Measurements from ENCODE around the gene TNFAIP6. TPM values are rescaled to one million over a fixed set of nuclear protein-coding genes. Genes with fewer than 3 reads are reported as not detected.
A peak's percentile ranks its signal among the peaks of the same experiment; 100 is the strongest.

The TNFAIP6 gene
- total and polyA plus RNA-seq, 2 donors, result 1.7 to 34.1 TPM

- whole genome bisulfite sequencing, result 75% methylated on average over 6 of the region's 6 CpGs
- Histone ChIP-seq H3K4me3 (ENCODE audit: low read depth, low read length) (no peak overlapping the region), H3K27ac (ENCODE audit: low read depth) (no peak overlapping the region), H3K4me1 (ENCODE audit: insufficient read depth) (no peaks in the 10 kb centered on the region), H3K36me3 (ENCODE audit: insufficient read depth) (no peaks in the 10 kb centered on the region)
- no peak for DNase-seq (ENCODE audit: extremely low spot score)
Observed at GRCh38 chr2:151380580-151381235, 23.3 kb downstream of the TNFAIP6 start.

GRCh38 chr2:151381266-151381665 lies 23.9 kb downstream of the TNFAIP6 start:
- WGBS, result 80% methylated on average over 2 of the region's 2 CpGs
- Histone ChIP-seq H3K27ac (ENCODE audit: low read depth) (no peak overlapping the region), H3K4me3 (ENCODE audit: low read depth, low read length) (no peak overlapping the region), H3K4me1 (ENCODE audit: insufficient read depth) (no peaks in the 10 kb centered on the region), H3K36me3 (ENCODE audit: insufficient read depth) (no peaks in the 10 kb centered on the region)
- no peak for DNase-seq (ENCODE audit: extremely low spot score)

GRCh38 chr2:151388011-151388410 lies 30.6 kb downstream of the TNFAIP6 start:
- H3K36me3 ChIP-seq (ENCODE audit: insufficient read depth), result no peaks in the 10 kb centered on the region
- no peaks in the 10 kb centered on the region for H3K4me1 ChIP-seq (ENCODE audit: insufficient read depth)
- WGBS, result 85% methylated on average over 4 of the region's 4 CpGs
- H3K27ac ChIP-seq (ENCODE audit: low read depth), result no peak overlapping the region
- no peak overlapping the region for H3K4me3 ChIP-seq (ENCODE audit: low read depth, low read length)
- DNase-seq (ENCODE audit: extremely low spot score), result no peak

- Histone ChIP-seq H3K36me3 (ENCODE audit: insufficient read depth) (no peaks in the 10 kb centered on the region), H3K4me3 (ENCODE audit: low read depth, low read length) (no peak overlapping the region), H3K4me1 (ENCODE audit: insufficient read depth) (no peaks in the 10 kb centered on the region), H3K27ac (ENCODE audit: low read depth) (no peak overlapping the region)
- DNase-seq (ENCODE audit: extremely low spot score), result no peak
- WGBS, result 71% methylated on average over 2 of the region's 2 CpGs
Observed at GRCh38 chr2:151391436-151391835, 34.0 kb downstream of the TNFAIP6 start.

GRCh38 chr2:151394509-151394908 lies 37.1 kb downstream of the TNFAIP6 start:
- WGBS, result 73% methylated on average over 4 of the region's 4 CpGs
- no peak overlapping the region for H3K4me3 ChIP-seq (ENCODE audit: low read depth, low read length)

GRCh38 chr2:151395509-151396374 lies 38.4 kb downstream of the TNFAIP6 start:
- H3K27ac ChIP-seq (ENCODE audit: low read depth), result no peak overlapping the region
- no peak for DNase-seq (ENCODE audit: extremely low spot score)
- H3K4me3 ChIP-seq (ENCODE audit: low read depth, low read length), result no peak overlapping the region
- no peaks in the 10 kb centered on the region for H3K36me3 ChIP-seq (ENCODE audit: insufficient read depth)
- no peaks in the 10 kb centered on the region for H3K4me1 ChIP-seq (ENCODE audit: insufficient read depth)
- 86% methylated on average over 4 of the region's 4 CpGs for WGBS

More at GRCh38 chr2:151394509-151394908, 37.1 kb downstream of the TNFAIP6 start:
- H3K36me3 ChIP-seq (ENCODE audit: insufficient read depth), result no peaks in the 10 kb centered on the region
- DNase-seq (ENCODE audit: extremely low spot score), result no peak
- H3K4me1 ChIP-seq (ENCODE audit: insufficient read depth), result no peaks in the 10 kb centered on the region
- no peak overlapping the region for H3K27ac ChIP-seq (ENCODE audit: low read depth)

- WGBS, result 100% methylated on average over 1 of the region's 1 CpG
- Histone ChIP-seq H3K4me3 (ENCODE audit: low read depth, low read length) (no peak overlapping the region), H3K4me1 (ENCODE audit: insufficient read depth) (no peaks in the 10 kb centered on the region), H3K27ac (ENCODE audit: low read depth) (no peak overlapping the region), H3K36me3 (ENCODE audit: insufficient read depth) (no peaks in the 10 kb centered on the region)
- no peak for DNase-seq (ENCODE audit: extremely low spot score)
Observed at GRCh38 chr2:151399981-151400380, 42.6 kb downstream of the TNFAIP6 start.

GRCh38 chr2:151401149-151401548 lies 43.8 kb downstream of the TNFAIP6 start:
- WGBS, result 95% methylated on average over 5 of the region's 5 CpGs
- H3K36me3 ChIP-seq (ENCODE audit: insufficient read depth), result no peaks in the 10 kb centered on the region
- no peak overlapping the region for H3K4me3 ChIP-seq (ENCODE audit: low read depth, low read length)
- no peaks in the 10 kb centered on the region for H3K4me1 ChIP-seq (ENCODE audit: insufficient read depth)
- H3K27ac ChIP-seq (ENCODE audit: low read depth), result no peak overlapping the region
- DNase-seq (ENCODE audit: extremely low spot score), result no peak

- WGBS, result 64% methylated on average over 4 of the region's 4 CpGs
- H3K36me3 ChIP-seq (ENCODE audit: insufficient read depth), result no peaks in the 10 kb centered on the region
- H3K27ac ChIP-seq (ENCODE audit: low read depth), result no peak overlapping the region
- no peaks in the 10 kb centered on the region for H3K4me1 ChIP-seq (ENCODE audit: insufficient read depth)
- no peak for DNase-seq (ENCODE audit: extremely low spot score)
- H3K4me3 ChIP-seq (ENCODE audit: low read depth, low read length), result no peak overlapping the region
Observed at GRCh38 chr2:151403914-151404313, 46.5 kb downstream of the TNFAIP6 start.

- no peak overlapping the region for H3K27ac ChIP-seq (ENCODE audit: low read depth)
- H3K36me3 ChIP-seq (ENCODE audit: insufficient read depth), result no peaks in the 10 kb centered on the region
- no peaks in the 10 kb centered on the region for H3K4me1 ChIP-seq (ENCODE audit: insufficient read depth)
- H3K4me3 ChIP-seq (ENCODE audit: low read depth, low read length), result no peak overlapping the region
- no peak for DNase-seq (ENCODE audit: extremely low spot score)
- 74% methylated on average over 4 of the region's 4 CpGs for WGBS
Observed at GRCh38 chr2:151405376-151405775, 48.0 kb downstream of the TNFAIP6 start.

- Histone ChIP-seq H3K4me3 (ENCODE audit: low read depth, low read length) (no peak overlapping the region), H3K4me1 (ENCODE audit: insufficient read depth) (no peaks in the 10 kb centered on the region), H3K36me3 (ENCODE audit: insufficient read depth) (peaks cover 1% of the 10 kb centered on the region), H3K27ac (ENCODE audit: low read depth) (no peak overlapping the region)
- no peak for DNase-seq (ENCODE audit: extremely low spot score)
Observed at GRCh38 chr2:151407281-151407680, 49.9 kb downstream of the TNFAIP6 start.

- no peak for DNase-seq (ENCODE audit: extremely low spot score)
- H3K36me3 ChIP-seq (ENCODE audit: insufficient read depth), result peaks cover 1% of the 10 kb centered on the region
- 85% methylated on average over 25 of the region's 25 CpGs for WGBS
- H3K4me3 ChIP-seq (ENCODE audit: low read depth, low read length), result peak overlapping the region; percentile 76
- H3K4me1 ChIP-seq (ENCODE audit: insufficient read depth), result no peaks in the 10 kb centered on the region
- H3K27ac ChIP-seq (ENCODE audit: low read depth), result no peak overlapping the region
Observed at GRCh38 chr2:151408788-151409600, 51.6 kb downstream of the TNFAIP6 start.

- peaks cover 2% of the 10 kb centered on the region for H3K36me3 ChIP-seq (ENCODE audit: insufficient read depth)
- peak within 1 kb of the TSS; percentile 76 for H3K4me3 ChIP-seq (ENCODE audit: low read depth, low read length)
- H3K27ac ChIP-seq (ENCODE audit: low read depth), result peak within 1 kb of the TSS; percentile 95
- WGBS, result under 1% methylated on average over 65 of the region's 65 CpGs
- DNase-seq (ENCODE audit: extremely low spot score), result peak; percentile 82
- no peaks in the 10 kb centered on the region for H3K4me1 ChIP-seq (ENCODE audit: insufficient read depth)
Observed at GRCh38 chr2:151409601-151410484, 52.5 kb downstream of the TNFAIP6 start, which contains the start of gene RIF1. RIF1 (plus strand) TSS chr2:151409902; CDS start chr2:151410424, 522 bp downstream.
